Stomach (tissue), 4 donors: ENCODE measurements around the gene NPBWR2.

Source experiments
- CTCF ChIP-seq, 7 experiments: fragments of 450-650 bp in 4 of 7; fragments of 200-600 bp in 3 of 7; sonication (generic) in 3 of 7; IDR thresholded peaks; one replicate each; pipeline ENCODE4 v1.5.1; 2016 to 2019; ENCODE audit warnings: antibody characterized with exemption in 7 of 7, control low read depth in 2 of 7, mild to moderate bottlenecking in 1 of 7
- EP300 ChIP-seq: sonication (generic); formaldehyde crosslinking; IDR thresholded peaks from one replicate; pipeline ENCODE4 v1.6.1; 2017; ENCODE audit warnings: antibody characterized with exemption

GRCh38 chr20:64119681-64120341 lies 12.4 kb upstream of the NPBWR2 start:
- TF ChIP-seq CTCF (IDR thresholded peaks at IDR 0.05) (no peak), EP300 (no peak)
